Measurements from ENCODE around the gene DLGAP4. TPM values are rescaled to one million over a fixed set of nuclear protein-coding genes. Genes with fewer than 3 reads are reported as not detected.
A peak's percentile ranks its signal among the peaks of the same experiment; 100 is the strongest.
"Not testable (repeated sequence)": the region's sequence is repeated elsewhere in the genome, so short reads cannot be mapped to it uniquely, and the experiment has no call there.

The DLGAP4 gene
- total RNA-seq, 1 donor = 18.1 TPM

- peaks cover 21% of the 10 kb centered on the region for H3K36me3 ChIP-seq (ENCODE audit: insufficient read depth, low read length)
- H3K79me2 ChIP-seq (ENCODE audit: insufficient read depth, low read length) = peaks cover 99% of the 10 kb centered on the region
- no peak for DNase-seq (ENCODE audit: insufficient read length, low spot score, missing footprints)
- TF ChIP-seq CTCF (IDR thresholded peaks at IDR 0.05; ENCODE audit: extremely low read depth, low read depth, low read length) = no peak
- peak overlapping the region; percentile 68 for H3K4me2 ChIP-seq (ENCODE audit: insufficient read depth, low read length)
- peak overlapping the region; percentile 64 for H3K27ac ChIP-seq (ENCODE audit: low read depth, low read length)
- peaks cover 82% of the 10 kb centered on the region for H4K20me1 ChIP-seq (ENCODE audit: insufficient read depth, low read length)
- no peaks in the 10 kb centered on the region for H3K9me3 ChIP-seq (ENCODE audit: low read depth, low read length)
- no peaks in the 10 kb centered on the region for H3K27me3 ChIP-seq (ENCODE audit: insufficient read depth, low read length)
- H3K4me1 ChIP-seq (ENCODE audit: insufficient read depth, low read length) = peaks cover 63% of the 10 kb centered on the region
- no peak overlapping the region for H3K4me3 ChIP-seq (ENCODE audit: insufficient read depth, low read length)
- no peak overlapping the region for H2AFZ ChIP-seq (ENCODE audit: low read length)
These were observed 167.0 kb downstream of the DLGAP4 start for GRCh38 chr20:36473164-36473563.

DNA sequence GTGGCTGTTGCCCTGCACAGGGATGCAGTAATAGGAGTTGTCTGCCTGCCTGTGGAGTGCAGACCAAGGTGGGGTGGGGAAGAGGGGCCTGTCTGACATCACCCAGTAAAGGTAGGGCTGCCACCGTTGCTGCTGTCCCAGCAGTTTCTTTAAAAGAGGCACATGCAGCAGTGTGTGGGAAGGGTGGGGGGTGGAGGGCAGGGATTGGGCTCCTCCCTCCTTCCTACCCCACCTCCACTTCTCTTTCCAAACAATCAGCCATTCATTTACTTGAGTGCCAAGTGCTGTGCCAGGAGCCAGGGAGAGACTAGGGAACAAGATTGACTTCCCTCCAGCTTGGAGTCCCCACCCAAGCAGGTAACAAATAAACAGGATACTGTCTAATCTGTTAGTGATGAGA lies 168.4 kb downstream of the DLGAP4 start:
- Histone ChIP-seq H3K4me1 (ENCODE audit: insufficient read depth, low read length) (peaks cover 63% of the 10 kb centered on the region), H3K4me2 (ENCODE audit: insufficient read depth, low read length) (peak overlapping the region; percentile 47), H3K27ac (ENCODE audit: low read depth, low read length) (peak overlapping the region; percentile 36), H3K9me3 (ENCODE audit: low read depth, low read length) (no peaks in the 10 kb centered on the region), H3K36me3 (ENCODE audit: insufficient read depth, low read length) (peaks cover 11% of the 10 kb centered on the region), H4K20me1 (ENCODE audit: insufficient read depth, low read length) (peaks cover 82% of the 10 kb centered on the region), H3K4me3 (ENCODE audit: insufficient read depth, low read length) (no peak overlapping the region), H3K27me3 (ENCODE audit: insufficient read depth, low read length) (no peaks in the 10 kb centered on the region), H2AFZ (ENCODE audit: low read length) (no peak overlapping the region), H3K79me2 (ENCODE audit: insufficient read depth, low read length) (peaks cover 99% of the 10 kb centered on the region)
- TF ChIP-seq CTCF (IDR thresholded peaks at IDR 0.05; ENCODE audit: extremely low read depth, low read depth, low read length) = no peak
- no peak for DNase-seq (ENCODE audit: insufficient read length, low spot score, missing footprints)

GRCh38 chr20:36475054-36475453 lies 168.9 kb downstream of the DLGAP4 start:
- Histone ChIP-seq H3K27ac (ENCODE audit: low read depth, low read length) (peak overlapping the region; percentile 36), H3K36me3 (ENCODE audit: insufficient read depth, low read length) (peaks cover 11% of the 10 kb centered on the region), H3K79me2 (ENCODE audit: insufficient read depth, low read length) (peaks cover 99% of the 10 kb centered on the region), H4K20me1 (ENCODE audit: insufficient read depth, low read length) (peaks cover 82% of the 10 kb centered on the region), H3K4me1 (ENCODE audit: insufficient read depth, low read length) (peaks cover 63% of the 10 kb centered on the region), H3K4me2 (ENCODE audit: insufficient read depth, low read length) (peak overlapping the region; percentile 47)
- H3K4me3 ChIP-seq (ENCODE audit: insufficient read depth, low read length); H2AFZ ChIP-seq (ENCODE audit: low read length); H3K27me3 ChIP-seq (ENCODE audit: insufficient read depth, low read length); DNase-seq (ENCODE audit: insufficient read length, low spot score, missing footprints); H3K9me3 ChIP-seq (ENCODE audit: low read depth, low read length): not testable (repeated sequence)

GRCh38 chr20:36477475-36477874 lies 171.3 kb downstream of the DLGAP4 start:
- TF ChIP-seq CTCF (IDR thresholded peaks at IDR 0.05; ENCODE audit: extremely low read depth, low read depth, low read length) = no peak
- H3K27me3 ChIP-seq (ENCODE audit: insufficient read depth, low read length) = no peaks in the 10 kb centered on the region
- peaks cover 84% of the 10 kb centered on the region for H4K20me1 ChIP-seq (ENCODE audit: insufficient read depth, low read length)
- H3K4me2 ChIP-seq (ENCODE audit: insufficient read depth, low read length) = no peak overlapping the region
- H3K36me3 ChIP-seq (ENCODE audit: insufficient read depth, low read length) = peaks cover 22% of the 10 kb centered on the region
- DNase-seq (ENCODE audit: insufficient read length, low spot score, missing footprints) = no peak
- no peaks in the 10 kb centered on the region for H3K9me3 ChIP-seq (ENCODE audit: low read depth, low read length)
- H3K4me3 ChIP-seq (ENCODE audit: insufficient read depth, low read length) = no peak overlapping the region
- peaks cover 99% of the 10 kb centered on the region for H3K79me2 ChIP-seq (ENCODE audit: insufficient read depth, low read length)
- H3K27ac ChIP-seq (ENCODE audit: low read depth, low read length) = no peak overlapping the region
- peaks cover 70% of the 10 kb centered on the region for H3K4me1 ChIP-seq (ENCODE audit: insufficient read depth, low read length)
- no peak overlapping the region for H2AFZ ChIP-seq (ENCODE audit: low read length)

Measured in osteoblast (primary cell).